Peyer's patch (tissue), 4 donors: Measurements from ENCODE around the gene DLX6.

Experiments used
- CTCF ChIP-seq, 6 experiments: fragments of 450-650 bp in 4 of 6; fragments of 200-600 bp in 2 of 6; sonication (generic) in 1 of 6; IDR thresholded peaks; one replicate each; pipeline ENCODE4 v1.5.1; 2017 to 2019; ENCODE audit warnings: antibody characterized with exemption in 6 of 6, mild to moderate bottlenecking in 3 of 6, moderate library complexity in 1 of 6
- POLR2A ChIP-seq, 2 donors: fragments of 450-650 bp; IDR thresholded peaks; one replicate each; pipeline ENCODE4 v1.5.1; 2017; ENCODE audit warnings: antibody characterized with exemption in 2 of 2, mild to moderate bottlenecking in 2 of 2, moderate library complexity in 2 of 2

GRCh38 chr7:96968981-96969380, 36.4 kb upstream of the DLX6 start:
- TF ChIP-seq CTCF (IDR thresholded peaks at IDR 0.05): no peak
- no peak for TF ChIP-seq POLR2A (IDR thresholded peaks at IDR 0.05)
